Measurements from ENCODE around the gene AMIGO3.
"Not testable (repeated sequence)": the region's sequence is repeated elsewhere in the genome, so short reads cannot be mapped to it uniquely, and the experiment has no call there.

GRCh38 chr3:49748874-49749273 is 29.4 kb upstream of the AMIGO3 start:
- not testable (repeated sequence) for TF ChIP-seq CTCF, POLR2A (IDR thresholded peaks at IDR 0.05)
